Natural killer cell (primary cell): ENCODE data around the gene UHRF2. TPM values are rescaled to one million over a fixed set of nuclear protein-coding genes. Genes with fewer than 3 reads are reported as not detected.

Experiments used
- ATAC-seq, 3 donors: fragments of 150-1000 bp in 2 of 3; fragments of 200-7000 bp in 1 of 3; cut with Tn5 transposase; 1 replicate in 1 of 3; 2 replicates in 2 of 3; pipeline ENCODE4 v1.10.0; 2021; ENCODE audit warnings: mild to moderate bottlenecking in 2 of 3, moderate library complexity in 2 of 3
- DNase-seq, 2 donors: peaks; one replicate each; pipeline versions ENCODE4 v3.0.0 to v3.0.0-alpha.2; 2013 to 2021; ENCODE audit warnings: mixed read lengths in 1 of 2
- H3K27ac ChIP-seq: one replicate; pipeline ENCODE4 v1.5.1; 2013; ENCODE audit warnings: mild to moderate bottlenecking, low read length
- H3K27me3 ChIP-seq: one replicate; pipeline ENCODE4 v1.6.1; 2013; ENCODE audit warnings: low read length; ENCODE audit not compliant: control insufficient read depth, insufficient read depth
- H3K36me3 ChIP-seq: one replicate; pipeline ENCODE4 v1.6.1; 2013; ENCODE audit warnings: low read length; ENCODE audit not compliant: control insufficient read depth, insufficient read depth
- H3K4me1 ChIP-seq: one replicate; pipeline ENCODE4 v1.6.1; 2013; ENCODE audit warnings: low read length; ENCODE audit not compliant: control insufficient read depth, insufficient read depth
- H3K4me3 ChIP-seq: one replicate; pipeline ENCODE4 v1.5.1; 2013; ENCODE audit warnings: low read length
- H3K9me3 ChIP-seq: one replicate; pipeline ENCODE4 v1.6.1; 2013; ENCODE audit warnings: low read length; ENCODE audit not compliant: control insufficient read depth, insufficient read depth
- H3K27ac Mint-ChIP-seq, 2 donors: one replicate each; pipeline ENCODE4 v1.8.0; 2022; ENCODE audit warnings: mild to moderate bottlenecking in 2 of 2, mixed read lengths in 2 of 2, moderate library complexity in 1 of 2
- H3K27me3 Mint-ChIP-seq, 2 donors: one replicate each; pipeline ENCODE4 v1.8.0; 2022; ENCODE audit warnings: low read depth in 2 of 2, mixed read lengths in 2 of 2
- H3K36me3 Mint-ChIP-seq: one replicate; pipeline ENCODE4 v1.8.0; 2022; ENCODE audit warnings: mixed read lengths
- H3K4me1 Mint-ChIP-seq, 2 donors: one replicate each; pipeline ENCODE4 v1.8.0; 2022; ENCODE audit warnings: mixed read lengths in 2 of 2
- H3K4me3 Mint-ChIP-seq: one replicate; pipeline ENCODE4 v1.8.0; 2022; ENCODE audit warnings: mild to moderate bottlenecking, moderate library complexity, mixed read lengths
- H3K9me3 Mint-ChIP-seq, 2 donors: one replicate each; pipeline ENCODE4 v1.8.0; 2022; ENCODE audit warnings: mixed read lengths in 2 of 2
- CTCF ChIP-seq: fragments of 200-600 bp; IDR thresholded peaks from one replicate; pipeline ENCODE4 v1.8.0; 2022; ENCODE audit warnings: antibody characterized with exemption
- WGBS: methylation state at CpG from one replicate; pipeline ENCODE4 v1.1.7; 2013; ENCODE audit warnings: missing lambda C conversion rate; ENCODE audit not compliant: insufficient coverage; 5-methylcytosine and 5-hydroxymethylcytosine counted together
- intact Hi-C: fragments of 100-400 bp; cut with micrococcal nuclease; formaldehyde crosslinking; loops from one replicate; pipeline ENCODE4 v1.14.2; 2022
- total RNA-seq, 4 donors: library from RNA; stranded (reverse); fragments of 120-200 nt in 1 of 4; gene quantifications; one replicate each; pipeline versions ENCODE4 v1.2.3 to v1.2.4, GENCODE V29; 2013 to 2022

Gene UHRF2
- total RNA-seq, 3 donors from 2014 or later (not counting 1 experiment from before 2014, with no cell fraction given) = 118 to 130 (median 120) TPM

- no peaks in the 10 kb centered on the region for H3K27me3 Mint-ChIP-seq
- H3K27ac Mint-ChIP-seq = no peak overlapping the region
- H3K4me1 Mint-ChIP-seq = no peaks in the 10 kb centered on the region
- H3K4me1 ChIP-seq = no peaks in the 10 kb centered on the region
- no peak overlapping the region for H3K27ac ChIP-seq
- WGBS = 82% methylated on average over 3 of the region's 3 CpGs
- no peaks in the 10 kb centered on the region for H3K27me3 ChIP-seq
- H3K9me3 Mint-ChIP-seq = no peaks in the 10 kb centered on the region
- no peak overlapping the region for H3K4me3 ChIP-seq
- H3K36me3 Mint-ChIP-seq = no peaks in the 10 kb centered on the region
- H3K9me3 ChIP-seq = no peaks in the 10 kb centered on the region
- TF ChIP-seq CTCF = no peak
- no peak for DNase-seq
- no peak overlapping the region for H3K4me3 Mint-ChIP-seq
- ATAC-seq = no peak
- intact Hi-C loops = no loop called here
- no peaks in the 10 kb centered on the region for H3K36me3 ChIP-seq
These were observed 139.0 kb downstream of the UHRF2 start for GRCh38 chr9:6552033-6552432.

GRCh38 chr9:6552498-6553121 is 139.6 kb downstream of the UHRF2 start:
- Histone ChIP-seq H3K4me1 (no peaks in the 10 kb centered on the region), H3K36me3 (no peaks in the 10 kb centered on the region), H3K27me3 (no peaks in the 10 kb centered on the region), H3K27ac (no peak overlapping the region), H3K9me3 (no peaks in the 10 kb centered on the region), H3K4me3 (no peak overlapping the region)
- Mint-ChIP-seq H3K27me3 (no peaks in the 10 kb centered on the region), H3K36me3 (no peaks in the 10 kb centered on the region), H3K9me3 (no peaks in the 10 kb centered on the region), H3K4me1 (no peaks in the 10 kb centered on the region), H3K4me3 (no peak overlapping the region), H3K27ac (no peak overlapping the region)
- DNase-seq (no peak), ATAC-seq (no peak)
- 98% methylated on average over 6 of the region's 7 CpGs for WGBS
- intact Hi-C loops = no loop called here
- TF ChIP-seq CTCF = no peak

- no peaks in the 10 kb centered on the region for H3K27me3 ChIP-seq
- H3K9me3 ChIP-seq = no peaks in the 10 kb centered on the region
- intact Hi-C loops = no loop called here
- no peak for DNase-seq
- Mint-ChIP-seq H3K4me1 (no peaks in the 10 kb centered on the region), H3K4me3 (no peak overlapping the region), H3K27me3 (no peaks in the 10 kb centered on the region), H3K27ac (no peak overlapping the region), H3K36me3 (no peaks in the 10 kb centered on the region), H3K9me3 (no peaks in the 10 kb centered on the region)
- no peak for ATAC-seq
- H3K27ac ChIP-seq = no peak overlapping the region
- no peak overlapping the region for H3K4me3 ChIP-seq
- no peak for TF ChIP-seq CTCF
- 100% methylated on average over 1 of the region's 1 CpG for WGBS
- no peaks in the 10 kb centered on the region for H3K4me1 ChIP-seq
- no peaks in the 10 kb centered on the region for H3K36me3 ChIP-seq
These were observed 140.9 kb downstream of the UHRF2 start for GRCh38 chr9:6553866-6554265.

Other genes starting within 250 kb of the UHRF2 start
- gene IL33, start 197.4 kb upstream of the UHRF2 start, total RNA-seq = not detected
- gene TPD52L3, start 84.8 kb upstream of the UHRF2 start, total RNA-seq = not detected
- 1 to 10 TPM in 2 of 3 donors, not detected in 1; 1.3 to 4.6 TPM for gene GLDC, start 232.5 kb downstream of the UHRF2 start, total RNA-seq